ENCODE measurements around the gene SLC38A10.

DNA sequence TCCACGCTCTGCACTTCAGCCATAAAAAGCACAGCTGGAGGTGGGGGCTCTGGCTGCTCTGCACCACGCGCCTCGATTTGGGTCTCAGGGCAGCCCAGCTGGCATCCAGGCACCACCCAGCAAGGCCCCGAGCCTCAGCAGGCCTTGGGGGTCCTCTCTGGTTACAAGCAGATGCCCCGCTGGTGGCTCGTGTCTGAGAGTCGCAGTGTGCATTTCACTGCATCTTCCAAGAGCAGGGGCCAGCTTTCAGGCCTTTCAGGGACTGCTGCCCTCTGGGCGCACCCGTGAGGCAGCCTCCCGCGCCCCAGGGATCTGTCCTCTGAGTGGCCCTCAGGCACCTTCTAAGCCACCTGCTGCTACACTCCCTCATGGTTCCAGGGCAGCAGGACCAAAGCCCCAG, 30.5 kb downstream of the SLC38A10 start:
- TF ChIP-seq GABPA (IDR thresholded peaks at IDR 0.05; ENCODE audit: low read depth) (no peak), SMC3 (IDR thresholded peaks at IDR 0.05; ENCODE audit: low read depth, low read length) (no peak), FOXM1 (IDR thresholded peaks at IDR 0.05; ENCODE audit: low read depth) (no peak), RAD21 (IDR thresholded peaks at IDR 0.05; ENCODE audit: low read length) (no peak), POLR2AphosphoS5 (IDR thresholded peaks at IDR 0.05; ENCODE audit: low read depth, low read length) (no peak), EZH2phosphoT487 (IDR thresholded peaks at IDR 0.05; ENCODE audit: borderline replicate concordance, low read depth) (no peak), NRF1 (IDR thresholded peaks at IDR 0.05; ENCODE audit: low read depth, low read length) (no peak), SIN3A (IDR thresholded peaks at IDR 0.05; ENCODE audit: borderline replicate concordance, low read depth, low read length) (no peak), TCF12 (IDR thresholded peaks at IDR 0.05) (no peak), MXI1 (IDR thresholded peaks at IDR 0.05; ENCODE audit: low read depth, low read length) (no peak), EP300 (IDR thresholded peaks at IDR 0.05; ENCODE audit: borderline replicate concordance in 1 of 2, low read depth in 1 of 2, low read length in 1 of 2) (no peak)
- TF ChIP-seq, protein P1, sequence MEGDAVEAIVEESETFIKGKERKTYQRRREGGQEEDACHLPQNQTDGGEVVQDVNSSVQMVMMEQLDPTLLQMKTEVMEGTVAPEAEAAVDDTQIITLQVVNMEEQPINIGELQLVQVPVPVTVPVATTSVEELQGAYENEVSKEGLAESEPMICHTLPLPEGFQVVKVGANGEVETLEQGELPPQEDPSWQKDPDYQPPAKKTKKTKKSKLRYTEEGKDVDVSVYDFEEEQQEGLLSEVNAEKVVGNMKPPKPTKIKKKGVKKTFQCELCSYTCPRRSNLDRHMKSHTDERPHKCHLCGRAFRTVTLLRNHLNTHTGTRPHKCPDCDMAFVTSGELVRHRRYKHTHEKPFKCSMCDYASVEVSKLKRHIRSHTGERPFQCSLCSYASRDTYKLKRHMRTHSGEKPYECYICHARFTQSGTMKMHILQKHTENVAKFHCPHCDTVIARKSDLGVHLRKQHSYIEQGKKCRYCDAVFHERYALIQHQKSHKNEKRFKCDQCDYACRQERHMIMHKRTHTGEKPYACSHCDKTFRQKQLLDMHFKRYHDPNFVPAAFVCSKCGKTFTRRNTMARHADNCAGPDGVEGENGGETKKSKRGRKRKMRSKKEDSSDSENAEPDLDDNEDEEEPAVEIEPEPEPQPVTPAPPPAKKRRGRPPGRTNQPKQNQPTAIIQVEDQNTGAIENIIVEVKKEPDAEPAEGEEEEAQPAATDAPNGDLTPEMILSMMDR (IDR thresholded peaks at IDR 0.05) = no peak

Measured in SK-N-SH (cell line).